ENCODE measurements around the gene RTN4RL1.
"Not testable (repeated sequence)": the region's sequence is repeated elsewhere in the genome, so short reads cannot be mapped to it uniquely, and the experiment has no call there.

- TF ChIP-seq CTCF, POLR2A (IDR thresholded peaks at IDR 0.05): not testable (repeated sequence)
Measured at GRCh38 chr17:1982793-1983366, 42.3 kb downstream of the RTN4RL1 start.

Measured in vagina (tissue), 2 donors.